NT2/D1 (cell line): ENCODE results near the gene TAF15.

Source experiments
- DNase-seq: peaks from one replicate; pipeline ENCODE4 v3.0.0-alpha.2; 2011; ENCODE audit warnings: low read depth, low spot score
- H3K27me3 ChIP-seq: 2 replicates; pipeline ENCODE4 v1.6.0; 2011; ENCODE audit warnings: mild to moderate bottlenecking; ENCODE audit not compliant: insufficient read length, insufficient read depth
- H3K36me3 ChIP-seq: 2 replicates; pipeline ENCODE4 v1.6.1; 2011; ENCODE audit warnings: mild to moderate bottlenecking, low read length, mixed read lengths; ENCODE audit not compliant: insufficient read depth, insufficient read length
- H3K4me1 ChIP-seq: 2 replicates; pipeline ENCODE4 v1.5.1; 2011; ENCODE audit not compliant: insufficient read depth, insufficient read length
- H3K4me3 ChIP-seq: 2 replicates; pipeline ENCODE4 v1.5.1; 2011; ENCODE audit warnings: low read depth; ENCODE audit not compliant: insufficient read length
- H3K9ac ChIP-seq: 2 replicates; pipeline ENCODE4 v1.6.0; 2011; ENCODE audit warnings: low read depth; ENCODE audit not compliant: insufficient read length
- H3K9me3 ChIP-seq: 2 replicates; pipeline ENCODE4 v1.5.1; 2011; ENCODE audit warnings: mild to moderate bottlenecking, low read length; ENCODE audit not compliant: insufficient read depth
- SUZ12 ChIP-seq: IDR thresholded peaks from 2 replicates; pipeline ENCODE4 v1.6.1; 2011; ENCODE audit not compliant: insufficient read length, insufficient read depth; ENCODE audit errors: extremely low read depth
- YY1 ChIP-seq: IDR thresholded peaks from 2 replicates; pipeline ENCODE4 v1.6.1; 2011; ENCODE audit not compliant: insufficient read length, insufficient read depth
- ZNF274 ChIP-seq: IDR thresholded peaks from 2 replicates; pipeline ENCODE4 v1.6.1; 2011; ENCODE audit warnings: mild to moderate bottlenecking, low read depth, low read length

The TAF15 gene

DNA sequence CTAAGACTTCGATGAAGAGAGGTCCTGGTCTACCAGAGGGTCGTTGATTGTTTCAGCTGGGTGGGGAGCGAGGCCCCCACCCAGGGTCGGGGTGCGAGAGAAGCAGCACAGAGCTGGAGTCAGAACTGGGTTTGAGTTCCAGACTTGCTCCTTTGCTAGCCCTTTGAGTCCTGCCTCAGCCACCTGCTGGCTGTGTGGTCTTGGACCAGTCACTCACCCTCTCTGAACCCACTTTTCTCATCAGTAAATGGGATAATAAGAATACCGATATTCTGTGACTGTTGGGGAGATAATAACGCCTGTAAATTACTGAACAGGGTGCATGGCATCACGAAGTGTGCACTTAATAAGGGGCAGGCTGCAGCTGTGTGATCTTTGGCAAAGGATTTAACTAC, 13.4 kb upstream of the TAF15 start:
- no peaks in the 10 kb centered on the region for H3K9me3 ChIP-seq
- peaks cover 1% of the 10 kb centered on the region for H3K4me1 ChIP-seq
- TF ChIP-seq ZNF274 (no peak), YY1 (no peak), SUZ12 (no peak)
- H3K4me3 ChIP-seq, result no peak overlapping the region
- peaks cover 51% of the 10 kb centered on the region for H3K27me3 ChIP-seq
- DNase-seq, result no peak
- H3K36me3 ChIP-seq, result no peaks in the 10 kb centered on the region
- peak overlapping the region; percentile 47 for H3K9ac ChIP-seq

DNA sequence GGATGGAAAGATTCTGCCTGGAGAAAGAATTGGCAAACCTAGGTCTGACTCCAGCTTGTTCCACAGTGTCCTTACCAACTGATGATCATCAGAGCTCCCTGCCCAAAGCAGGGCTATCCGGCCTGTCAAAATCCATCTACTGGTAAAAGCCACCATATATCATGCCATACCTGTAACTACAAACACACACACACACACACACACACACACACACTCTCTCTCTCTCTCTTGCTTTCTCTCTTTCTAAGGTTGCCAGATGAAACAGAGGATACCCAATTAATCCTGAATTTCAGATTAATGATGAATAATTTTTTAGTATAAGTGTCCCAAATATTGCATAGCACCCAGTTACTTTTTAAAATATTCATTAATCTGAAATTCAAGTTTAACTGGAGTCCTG, 12.3 kb upstream of the TAF15 start:
- peaks cover 51% of the 10 kb centered on the region for H3K27me3 ChIP-seq
- H3K9me3 ChIP-seq, result no peaks in the 10 kb centered on the region
- H3K36me3 ChIP-seq, result no peaks in the 10 kb centered on the region
- DNase-seq, result no peak
- H3K9ac ChIP-seq, result no peak overlapping the region
- no peak for TF ChIP-seq SUZ12
- no peak for TF ChIP-seq ZNF274
- TF ChIP-seq YY1, result no peak
- no peak overlapping the region for H3K4me3 ChIP-seq
- peaks cover 1% of the 10 kb centered on the region for H3K4me1 ChIP-seq

DNA sequence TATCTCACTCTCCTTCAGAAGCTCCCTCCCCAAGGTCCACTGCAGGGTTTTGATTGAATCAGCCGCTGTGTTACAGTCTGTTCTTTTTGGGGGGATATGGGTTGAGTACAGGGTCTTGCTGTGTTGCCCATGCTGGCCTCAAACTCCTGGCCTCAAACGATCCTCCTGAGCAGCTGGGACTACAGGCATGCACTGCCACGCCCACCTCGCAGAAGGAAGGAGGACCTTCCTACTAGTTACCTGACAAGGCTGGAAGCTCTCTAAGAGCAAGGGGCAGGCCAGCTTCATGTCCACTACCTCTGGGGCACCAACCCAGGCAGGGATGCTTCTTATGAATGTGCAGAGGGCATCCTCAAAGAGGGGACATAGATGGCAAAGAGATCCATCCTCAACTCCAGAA, 11.9 kb upstream of the TAF15 start:
- H3K36me3 ChIP-seq, result no peaks in the 10 kb centered on the region
- no peaks in the 10 kb centered on the region for H3K9me3 ChIP-seq
- H3K27me3 ChIP-seq, result peaks cover 51% of the 10 kb centered on the region
- no peak overlapping the region for H3K4me3 ChIP-seq
- peaks cover 1% of the 10 kb centered on the region for H3K4me1 ChIP-seq
- TF ChIP-seq SUZ12 (no peak), YY1 (no peak), ZNF274 (no peak)
- DNase-seq, result no peak
- no peak overlapping the region for H3K9ac ChIP-seq

DNA sequence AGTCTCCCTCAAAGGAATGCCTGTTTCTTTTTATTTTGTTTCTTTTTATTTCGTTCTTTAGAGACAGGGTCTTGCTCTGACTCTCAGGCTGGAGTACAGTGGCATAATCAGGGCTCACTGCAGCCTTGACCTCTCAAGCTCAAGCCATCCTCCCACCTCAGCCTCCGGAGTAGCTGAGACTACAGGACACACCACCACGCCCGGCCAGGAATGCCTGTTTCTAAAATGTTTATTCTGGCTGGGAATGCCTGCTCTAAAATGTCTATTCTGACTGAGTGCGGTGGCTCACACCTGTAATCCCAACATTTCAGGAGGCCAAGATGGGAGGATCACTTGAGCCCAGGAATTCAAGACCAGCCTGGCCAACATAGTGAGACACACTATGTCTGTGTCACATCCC, 11.4 kb upstream of the TAF15 start:
- no peak for DNase-seq
- H3K27me3 ChIP-seq, result peaks cover 49% of the 10 kb centered on the region

DNA sequence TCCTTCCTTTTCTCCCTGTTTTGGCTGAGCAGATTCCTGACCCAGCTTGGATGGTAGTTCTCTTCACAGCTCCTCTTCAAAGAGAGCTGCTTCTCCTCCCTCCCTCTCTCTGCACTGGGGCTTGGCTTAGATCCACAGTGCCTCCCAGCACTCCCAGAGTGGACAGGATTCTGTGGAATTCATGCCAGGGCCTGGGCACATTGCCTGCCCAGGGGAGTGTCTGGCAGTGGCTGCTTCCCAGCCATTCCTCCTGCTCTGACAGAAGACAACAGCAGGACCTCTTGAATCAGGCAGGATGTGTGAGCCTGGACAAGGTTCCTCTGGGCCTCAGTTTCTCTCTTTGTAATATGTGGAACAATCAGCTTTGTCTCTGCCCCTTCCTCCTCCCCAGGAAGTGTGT, 9.3 kb upstream of the TAF15 start:
- Histone ChIP-seq H3K4me1 (peaks cover 1% of the 10 kb centered on the region), H3K9me3 (no peaks in the 10 kb centered on the region), H3K9ac (no peak overlapping the region), H3K36me3 (no peaks in the 10 kb centered on the region), H3K27me3 (peaks cover 33% of the 10 kb centered on the region), H3K4me3 (no peak overlapping the region)
- no peak for DNase-seq
- TF ChIP-seq ZNF274 (no peak), YY1 (no peak), SUZ12 (no peak)

More for the DNA sequence above, 11.4 kb upstream of the TAF15 start:
- Histone ChIP-seq H3K9ac (no peak overlapping the region), H3K4me1 (peaks cover 1% of the 10 kb centered on the region), H3K36me3 (no peaks in the 10 kb centered on the region), H3K4me3 (no peak overlapping the region), H3K9me3 (no peaks in the 10 kb centered on the region)
- TF ChIP-seq ZNF274, result no peak
- no peak for TF ChIP-seq YY1
- no peak for TF ChIP-seq SUZ12

DNA sequence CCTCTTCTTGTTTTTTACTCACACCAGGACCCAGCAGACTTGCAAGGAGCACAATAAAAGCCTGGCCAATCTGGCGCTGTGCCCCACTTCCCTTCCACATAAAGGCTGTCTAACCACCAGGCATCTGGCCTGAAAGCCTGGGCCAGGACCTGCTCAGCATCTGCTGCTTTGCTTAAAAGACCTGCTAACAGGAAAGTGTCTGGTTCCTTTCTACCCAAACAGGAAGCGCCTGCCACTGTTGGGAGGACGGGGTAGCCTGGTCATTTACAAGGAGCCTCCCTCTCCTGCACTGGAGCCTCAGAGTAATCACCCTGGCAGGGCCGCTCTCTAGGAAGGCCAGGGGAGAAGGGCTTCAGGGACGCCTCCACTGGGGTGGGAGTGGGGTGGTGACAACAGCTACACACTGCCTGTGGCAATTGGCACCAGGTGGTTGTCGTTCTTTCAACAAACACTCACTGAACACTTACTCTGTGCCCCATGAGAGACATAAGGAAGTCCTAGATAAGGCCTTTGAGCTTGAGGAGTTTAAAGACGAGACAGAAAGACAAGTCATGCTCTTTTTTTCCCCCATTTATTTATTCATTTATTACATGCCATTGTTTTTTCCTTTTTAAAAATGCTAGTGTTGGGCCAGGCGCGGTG, 7.6 kb upstream of the TAF15 start:
- H3K4me3 ChIP-seq, result no peak overlapping the region
- peaks cover 15% of the 10 kb centered on the region for H3K27me3 ChIP-seq
- H3K36me3 ChIP-seq, result no peaks in the 10 kb centered on the region
- no peaks in the 10 kb centered on the region for H3K9me3 ChIP-seq
- no peak for DNase-seq
- no peak for TF ChIP-seq YY1
- TF ChIP-seq SUZ12, result no peak
- no peak for TF ChIP-seq ZNF274
- H3K4me1 ChIP-seq, result no peaks in the 10 kb centered on the region
- H3K9ac ChIP-seq, result no peak overlapping the region

DNA sequence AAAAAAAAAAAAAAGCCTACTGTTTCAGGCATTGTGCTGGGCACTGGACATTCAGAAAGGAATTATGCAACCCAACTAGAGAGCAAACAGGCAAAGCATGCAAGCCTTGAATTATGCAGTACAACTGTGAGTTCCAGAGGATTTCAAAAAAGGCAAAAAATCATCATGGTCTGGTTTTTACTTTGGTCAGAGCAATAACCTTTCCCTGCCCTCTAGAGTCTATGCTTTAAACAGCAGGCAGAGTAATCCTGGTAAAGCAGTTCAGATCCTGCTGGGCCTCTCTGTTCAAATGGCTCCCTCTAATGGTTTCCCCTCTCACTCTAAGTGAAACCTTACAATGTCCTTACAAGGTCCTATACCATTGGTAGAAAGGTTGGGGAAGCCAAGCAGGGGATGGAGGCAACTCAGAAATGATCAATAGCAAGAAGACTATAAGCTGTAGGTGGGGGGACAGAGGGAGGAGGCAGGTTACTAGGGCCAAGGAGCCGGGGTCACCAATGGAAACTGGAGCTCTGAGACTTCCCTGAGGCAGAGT, 4.6 kb upstream of the TAF15 start:
- Histone ChIP-seq H3K4me1 (no peaks in the 10 kb centered on the region), H3K27me3 (no peaks in the 10 kb centered on the region), H3K36me3 (no peaks in the 10 kb centered on the region), H3K4me3 (no peak overlapping the region), H3K9ac (no peak overlapping the region), H3K9me3 (no peaks in the 10 kb centered on the region)
- peak; percentile 68 for DNase-seq
- no peak for TF ChIP-seq YY1
- TF ChIP-seq SUZ12, result no peak
- TF ChIP-seq ZNF274, result no peak
